ENCODE data around the gene FOXP2.
"Not testable (repeated sequence)": the region's sequence is repeated elsewhere in the genome, so short reads cannot be mapped to it uniquely, and the experiment has no call there.

Gene FOXP2

DNA sequence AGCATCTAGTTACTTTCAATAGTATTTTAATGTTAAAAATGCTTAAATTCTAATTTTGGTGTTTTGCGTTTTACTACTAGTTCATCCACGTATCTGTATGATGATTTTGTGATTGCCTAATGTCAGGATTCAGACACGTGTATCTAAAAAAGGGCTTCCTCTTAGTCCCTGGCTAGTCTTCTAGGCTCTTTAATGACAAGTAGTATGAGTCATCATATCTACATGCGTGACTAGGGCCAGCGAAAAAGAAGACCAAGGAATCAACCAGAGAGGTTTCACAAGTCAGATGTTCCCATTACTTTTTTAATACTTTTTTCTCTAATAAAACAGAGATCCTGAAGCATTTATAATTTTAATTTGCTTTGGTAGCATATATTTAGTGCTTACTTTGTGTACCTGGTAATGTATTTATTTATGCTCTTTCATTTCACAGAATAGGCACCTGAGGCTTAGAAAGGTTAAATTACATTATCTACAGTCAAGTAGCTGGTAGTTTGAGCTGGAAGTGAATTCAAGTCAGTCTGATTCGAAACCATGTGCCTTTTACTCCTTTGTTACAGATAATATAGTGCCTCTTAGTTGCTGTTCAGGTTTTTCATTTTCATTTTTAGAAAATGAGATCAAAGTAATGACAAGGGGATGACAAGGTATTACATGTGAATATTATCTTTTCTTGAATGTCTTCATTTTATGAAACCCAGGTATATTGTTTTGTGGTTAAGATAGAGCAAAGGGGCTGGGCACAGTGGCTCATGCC lies 140.3 kb downstream of the FOXP2 start:
- no peak overlapping the region for H3K27ac ChIP-seq (ENCODE audit: low read length)

DNA sequence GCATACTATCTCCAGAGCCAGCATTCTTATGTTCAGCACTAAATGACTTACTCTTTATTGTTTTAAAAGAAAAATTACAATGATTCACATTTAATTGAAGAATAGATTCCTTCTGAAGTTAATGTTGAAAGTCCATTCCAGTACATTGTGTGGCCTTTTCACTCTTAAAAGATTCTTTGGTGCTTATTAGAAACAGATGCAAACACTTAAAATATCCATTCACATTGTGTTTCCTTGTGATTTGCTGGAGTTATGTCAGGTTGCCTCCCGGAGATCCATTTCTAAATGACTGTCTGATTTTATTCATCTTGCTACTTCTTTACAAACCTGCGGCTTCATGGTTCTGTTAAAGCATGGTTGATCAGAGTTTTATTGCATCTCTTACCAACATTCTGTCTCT lies 152.8 kb downstream of the FOXP2 start:
- H3K9me3 ChIP-seq (ENCODE audit: insufficient read depth, low read depth, low read length) = no peaks in the 10 kb centered on the region
- H3K4me1 ChIP-seq (ENCODE audit: insufficient read depth, low read length) = no peaks in the 10 kb centered on the region
- H3K27ac ChIP-seq (ENCODE audit: low read length) = no peak overlapping the region
- no peaks in the 10 kb centered on the region for H3K36me3 ChIP-seq (ENCODE audit: insufficient read depth, low read depth, low read length)
- H3K4me3 ChIP-seq (ENCODE audit: low read length) = no peak overlapping the region
- no peak overlapping the region for H3K9ac ChIP-seq (ENCODE audit: low read depth, low read length)
- no peaks in the 10 kb centered on the region for H3K27me3 ChIP-seq (ENCODE audit: insufficient read depth, low read length)

More for the DNA sequence above, 140.3 kb downstream of the FOXP2 start:
- Histone ChIP-seq H3K36me3 (ENCODE audit: insufficient read depth, low read depth, low read length) (no peaks in the 10 kb centered on the region), H3K9me3 (ENCODE audit: insufficient read depth, low read depth, low read length) (no peaks in the 10 kb centered on the region), H3K9ac (ENCODE audit: low read depth, low read length) (no peak overlapping the region), H3K4me3 (ENCODE audit: low read length) (no peak overlapping the region), H3K27me3 (ENCODE audit: insufficient read depth, low read length) (no peaks in the 10 kb centered on the region), H3K4me1 (ENCODE audit: insufficient read depth, low read length) (no peaks in the 10 kb centered on the region)

DNA sequence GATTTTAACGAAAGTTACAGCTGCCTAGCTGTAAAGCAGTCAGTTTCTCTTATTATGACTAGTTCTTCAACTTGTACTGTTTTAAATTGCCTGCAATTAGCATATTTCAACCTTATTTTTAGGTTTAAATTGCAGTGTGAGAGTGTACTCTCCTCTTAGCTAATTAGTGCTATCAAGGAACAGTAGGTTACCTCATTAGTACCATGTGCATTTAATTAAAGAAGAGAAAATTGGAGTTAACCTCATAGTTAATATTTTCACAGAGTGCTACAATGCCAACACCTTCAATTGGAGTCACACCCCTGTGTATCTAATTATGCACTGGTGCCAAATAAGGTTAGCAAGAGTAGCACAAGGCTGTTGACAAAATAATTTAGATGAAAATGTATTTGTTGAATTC lies 154.6 kb downstream of the FOXP2 start:
- Histone ChIP-seq H3K4me1 (ENCODE audit: insufficient read depth, low read length) (no peaks in the 10 kb centered on the region), H3K36me3 (ENCODE audit: insufficient read depth, low read depth, low read length) (no peaks in the 10 kb centered on the region), H3K9ac (ENCODE audit: low read depth, low read length) (no peak overlapping the region), H3K27ac (ENCODE audit: low read length) (no peak overlapping the region), H3K4me3 (ENCODE audit: low read length) (no peak overlapping the region), H3K9me3 (ENCODE audit: insufficient read depth, low read depth, low read length) (no peaks in the 10 kb centered on the region), H3K27me3 (ENCODE audit: insufficient read depth, low read length) (no peaks in the 10 kb centered on the region)

DNA sequence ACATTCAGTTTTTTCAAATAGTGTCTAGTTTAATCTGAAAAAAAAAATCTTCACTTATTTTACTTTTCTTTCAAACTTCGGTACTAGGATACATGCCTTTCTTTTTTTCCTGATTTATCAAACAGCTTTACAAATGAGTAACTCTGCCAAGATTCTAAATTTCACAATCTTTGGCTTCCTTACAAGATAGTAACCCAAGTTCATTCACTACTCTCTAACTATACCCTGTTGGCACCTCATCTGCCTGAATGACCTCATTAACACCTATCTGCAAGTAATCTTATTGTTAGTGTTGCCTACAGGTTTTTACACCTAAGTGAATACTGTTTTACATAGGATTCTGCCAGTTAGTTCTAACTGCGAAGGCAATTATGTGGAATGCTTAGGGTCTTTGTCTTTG lies 159.8 kb downstream of the FOXP2 start:
- Histone ChIP-seq H3K4me3 (ENCODE audit: low read length) (no peak overlapping the region), H3K4me1 (ENCODE audit: insufficient read depth, low read length) (no peaks in the 10 kb centered on the region), H3K27ac (ENCODE audit: low read length) (no peak overlapping the region), H3K36me3 (ENCODE audit: insufficient read depth, low read depth, low read length) (no peaks in the 10 kb centered on the region), H3K27me3 (ENCODE audit: insufficient read depth, low read length) (no peaks in the 10 kb centered on the region), H3K9ac (ENCODE audit: low read depth, low read length) (no peak overlapping the region), H3K9me3 (ENCODE audit: insufficient read depth, low read depth, low read length) (no peaks in the 10 kb centered on the region)

- Histone ChIP-seq H3K4me1 (ENCODE audit: insufficient read depth, low read length) (no peaks in the 10 kb centered on the region), H3K9ac (ENCODE audit: low read depth, low read length) (no peak overlapping the region), H3K4me3 (ENCODE audit: low read length) (no peak overlapping the region), H3K9me3 (ENCODE audit: insufficient read depth, low read depth, low read length) (no peaks in the 10 kb centered on the region), H3K27me3 (ENCODE audit: insufficient read depth, low read length) (no peaks in the 10 kb centered on the region), H3K36me3 (ENCODE audit: insufficient read depth, low read depth, low read length) (no peaks in the 10 kb centered on the region), H3K27ac (ENCODE audit: low read length) (no peak overlapping the region)
Observed at GRCh38 chr7:114575098-114575497, 160.5 kb downstream of the FOXP2 start.

DNA sequence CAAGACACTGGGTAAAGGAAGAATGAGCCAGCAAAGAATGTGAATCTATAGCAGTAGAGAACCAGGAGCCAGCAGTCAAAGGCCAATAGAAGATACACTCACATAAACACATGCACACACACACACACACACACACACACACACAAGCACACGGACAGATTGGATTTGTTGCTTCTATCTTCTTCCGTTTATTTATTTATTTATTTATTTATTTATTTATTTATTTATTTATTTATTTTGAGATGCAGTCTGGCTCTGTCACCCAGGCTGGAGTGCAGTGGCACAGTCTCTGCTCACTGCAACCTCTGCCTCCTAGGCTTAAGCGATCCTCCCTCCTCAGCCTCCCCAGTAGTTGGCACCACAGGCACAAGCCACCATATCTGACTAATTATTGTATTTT lies 166.3 kb downstream of the FOXP2 start:
- not testable (repeated sequence) for H3K27ac ChIP-seq (ENCODE audit: low read length); H3K36me3 ChIP-seq (ENCODE audit: insufficient read depth, low read depth, low read length); H3K4me3 ChIP-seq (ENCODE audit: low read length); H3K4me1 ChIP-seq (ENCODE audit: insufficient read depth, low read length); H3K9ac ChIP-seq (ENCODE audit: low read depth, low read length); H3K27me3 ChIP-seq (ENCODE audit: insufficient read depth, low read length); H3K9me3 ChIP-seq (ENCODE audit: insufficient read depth, low read depth, low read length)

DNA sequence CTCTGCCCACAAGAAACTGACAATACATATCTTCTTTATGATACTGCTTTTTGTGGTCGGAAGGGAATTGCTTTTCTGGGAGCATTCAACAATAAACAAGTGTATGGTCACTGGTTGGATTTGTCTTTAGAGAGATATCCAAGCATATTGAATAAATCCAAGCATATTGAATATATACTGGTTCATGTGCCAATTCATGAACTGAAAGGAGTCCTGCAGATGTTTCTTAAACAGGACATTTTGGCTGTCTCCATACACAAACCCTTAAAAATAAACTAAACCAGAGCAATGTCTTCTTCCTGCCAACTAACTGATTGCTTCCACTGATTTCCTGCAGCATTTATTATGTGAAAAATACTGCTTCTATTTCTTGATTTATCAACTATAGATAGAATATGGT lies 173.9 kb downstream of the FOXP2 start:
- no peak overlapping the region for H3K9ac ChIP-seq (ENCODE audit: low read depth, low read length)
- no peaks in the 10 kb centered on the region for H3K4me1 ChIP-seq (ENCODE audit: insufficient read depth, low read length)
- H3K36me3 ChIP-seq (ENCODE audit: insufficient read depth, low read depth, low read length) = no peaks in the 10 kb centered on the region
- H3K4me3 ChIP-seq (ENCODE audit: low read length) = no peak overlapping the region
- no peaks in the 10 kb centered on the region for H3K9me3 ChIP-seq (ENCODE audit: insufficient read depth, low read depth, low read length)
- no peak overlapping the region for H3K27ac ChIP-seq (ENCODE audit: low read length)
- H3K27me3 ChIP-seq (ENCODE audit: insufficient read depth, low read length) = no peaks in the 10 kb centered on the region

DNA sequence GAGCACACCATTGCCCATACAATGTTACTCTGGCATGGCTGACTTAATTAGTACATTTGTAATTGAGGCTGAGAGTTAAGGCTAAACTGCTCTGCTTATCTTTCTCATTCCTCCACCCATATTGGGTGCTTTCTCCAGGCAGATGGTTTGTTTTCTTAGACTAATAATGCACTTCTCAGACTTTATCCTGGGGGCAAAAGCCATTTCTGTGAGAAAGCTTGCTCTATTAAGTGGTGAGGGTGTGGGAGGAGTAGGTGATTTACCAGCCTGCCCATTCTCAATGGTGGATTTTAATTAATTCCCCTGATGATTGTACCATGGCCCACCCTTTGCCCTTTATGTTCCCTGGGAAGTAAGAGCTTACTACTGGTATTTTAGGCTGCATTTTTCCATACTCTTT lies 174.8 kb downstream of the FOXP2 start:
- H3K9ac ChIP-seq (ENCODE audit: low read depth, low read length) = no peak overlapping the region
- no peak overlapping the region for H3K27ac ChIP-seq (ENCODE audit: low read length)
- H3K4me3 ChIP-seq (ENCODE audit: low read length) = no peak overlapping the region
- no peaks in the 10 kb centered on the region for H3K36me3 ChIP-seq (ENCODE audit: insufficient read depth, low read depth, low read length)
- H3K27me3 ChIP-seq (ENCODE audit: insufficient read depth, low read length) = no peaks in the 10 kb centered on the region
- no peaks in the 10 kb centered on the region for H3K4me1 ChIP-seq (ENCODE audit: insufficient read depth, low read length)
- H3K9me3 ChIP-seq (ENCODE audit: insufficient read depth, low read depth, low read length) = no peaks in the 10 kb centered on the region

GRCh38 chr7:114590298-114590697 lies 175.7 kb downstream of the FOXP2 start:
- no peaks in the 10 kb centered on the region for H3K36me3 ChIP-seq (ENCODE audit: insufficient read depth, low read depth, low read length)
- H3K4me1 ChIP-seq (ENCODE audit: insufficient read depth, low read length) = no peaks in the 10 kb centered on the region
- no peaks in the 10 kb centered on the region for H3K27me3 ChIP-seq (ENCODE audit: insufficient read depth, low read length)
- no peak overlapping the region for H3K9ac ChIP-seq (ENCODE audit: low read depth, low read length)
- no peak overlapping the region for H3K27ac ChIP-seq (ENCODE audit: low read length)
- H3K4me3 ChIP-seq (ENCODE audit: low read length) = no peak overlapping the region
- H3K9me3 ChIP-seq (ENCODE audit: insufficient read depth, low read depth, low read length) = no peaks in the 10 kb centered on the region

GRCh38 chr7:114598946-114599345 lies 184.3 kb downstream of the FOXP2 start:
- H3K27ac ChIP-seq (ENCODE audit: low read length) = no peak overlapping the region

GRCh38 chr7:114606100-114606499 lies 191.5 kb downstream of the FOXP2 start:
- Histone ChIP-seq H3K4me1 (ENCODE audit: insufficient read depth, low read length) (no peaks in the 10 kb centered on the region), H3K9me3 (ENCODE audit: insufficient read depth, low read depth, low read length) (no peaks in the 10 kb centered on the region), H3K9ac (ENCODE audit: low read depth, low read length) (no peak overlapping the region), H3K27ac (ENCODE audit: low read length) (no peak overlapping the region), H3K36me3 (ENCODE audit: insufficient read depth, low read depth, low read length) (no peaks in the 10 kb centered on the region), H3K4me3 (ENCODE audit: low read length) (no peak overlapping the region), H3K27me3 (ENCODE audit: insufficient read depth, low read length) (no peaks in the 10 kb centered on the region)

More at GRCh38 chr7:114598946-114599345, 184.3 kb downstream of the FOXP2 start:
- Histone ChIP-seq H3K4me1 (ENCODE audit: insufficient read depth, low read length) (no peaks in the 10 kb centered on the region), H3K27me3 (ENCODE audit: insufficient read depth, low read length) (no peaks in the 10 kb centered on the region), H3K36me3 (ENCODE audit: insufficient read depth, low read depth, low read length) (no peaks in the 10 kb centered on the region), H3K9me3 (ENCODE audit: insufficient read depth, low read depth, low read length) (no peaks in the 10 kb centered on the region), H3K9ac (ENCODE audit: low read depth, low read length) (no peak overlapping the region), H3K4me3 (ENCODE audit: low read length) (no peak overlapping the region)

DNA sequence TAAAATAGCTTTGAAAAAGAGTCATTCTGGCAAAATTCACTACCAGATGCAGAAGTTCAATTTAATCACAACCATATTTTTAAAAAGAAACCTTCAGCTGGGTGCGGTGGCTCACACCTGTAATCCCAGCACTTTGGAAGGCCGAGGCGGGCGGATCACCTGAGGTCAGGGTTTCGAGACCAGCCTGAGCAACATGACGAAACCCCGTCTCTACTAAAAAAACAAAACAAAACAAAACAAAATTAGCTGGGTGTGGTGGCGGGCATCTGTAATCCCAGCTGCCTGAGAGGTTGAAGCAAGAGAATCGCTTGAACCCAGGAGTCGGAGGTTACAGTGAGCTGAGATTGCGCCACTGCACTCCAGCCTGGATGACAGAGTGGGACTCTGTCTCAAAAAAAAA lies 194.2 kb downstream of the FOXP2 start:
- not testable (repeated sequence) for H3K27ac ChIP-seq (ENCODE audit: low read length)

More for the DNA sequence above, 194.2 kb downstream of the FOXP2 start:
- not testable (repeated sequence) for H3K9me3 ChIP-seq (ENCODE audit: insufficient read depth, low read depth, low read length); H3K4me1 ChIP-seq (ENCODE audit: insufficient read depth, low read length); H3K36me3 ChIP-seq (ENCODE audit: insufficient read depth, low read depth, low read length); H3K9ac ChIP-seq (ENCODE audit: low read depth, low read length); H3K27me3 ChIP-seq (ENCODE audit: insufficient read depth, low read length); H3K4me3 ChIP-seq (ENCODE audit: low read length)
